HG03520 (cell line): ENCODE data around the gene HDC.

ENCODE experiments used
- ATAC-seq: cut with Tn5 transposase; IDR thresholded peaks from one replicate; pipeline ENCODE4 v1.9.1; 2021; ENCODE audit warnings: mild to moderate bottlenecking, moderate library complexity; ENCODE audit not compliant: unreplicated experiment

HDC gene

DNA sequence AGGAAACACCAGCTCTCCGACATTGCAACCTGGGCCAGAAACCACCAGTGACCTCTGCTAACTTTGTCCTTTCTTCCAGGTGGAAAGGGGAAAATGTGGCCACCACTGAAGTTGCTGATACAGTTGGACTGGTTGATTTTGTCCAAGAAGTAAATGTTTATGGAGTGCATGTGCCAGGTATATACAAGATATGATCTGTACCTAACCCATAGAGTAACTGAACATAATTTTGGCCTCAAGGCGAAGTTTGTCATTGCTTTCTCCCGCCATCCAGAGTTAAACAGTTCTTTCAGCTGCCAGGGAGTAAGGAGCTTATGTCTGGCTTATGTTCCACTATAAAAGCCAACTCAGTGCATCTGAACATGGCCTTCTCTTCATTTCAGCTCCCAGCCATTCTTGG, 36.7 kb downstream of the HDC start:
- no peak for ATAC-seq

- no peak for ATAC-seq
These were observed 38.5 kb downstream of the HDC start for GRCh38 chr15:50227076-50227475.

DNA sequence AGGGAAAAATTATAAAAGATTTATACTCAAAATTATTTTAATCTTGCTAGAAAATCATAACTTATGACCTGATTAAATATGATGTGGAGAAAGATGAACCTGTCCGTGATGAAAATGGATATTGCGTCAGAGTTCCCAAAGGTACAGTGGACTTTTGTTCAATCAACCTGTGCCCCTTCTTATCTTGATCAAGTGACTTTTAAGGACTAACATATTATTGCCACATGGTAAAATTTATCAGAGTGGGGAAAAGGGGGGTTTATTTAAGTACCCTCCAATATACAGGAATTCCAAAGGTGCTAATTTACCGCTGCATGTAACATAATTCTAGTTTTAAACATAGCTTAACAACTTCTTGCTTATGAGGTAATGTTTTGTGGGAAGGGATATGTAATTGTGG, 39.6 kb downstream of the HDC start:
- ATAC-seq = no peak

- no peak for ATAC-seq
These were observed 40.5 kb downstream of the HDC start for GRCh38 chr15:50225057-50225456.

GRCh38 chr15:50224606-50225005, 40.9 kb downstream of the HDC start:
- no peak for ATAC-seq

DNA sequence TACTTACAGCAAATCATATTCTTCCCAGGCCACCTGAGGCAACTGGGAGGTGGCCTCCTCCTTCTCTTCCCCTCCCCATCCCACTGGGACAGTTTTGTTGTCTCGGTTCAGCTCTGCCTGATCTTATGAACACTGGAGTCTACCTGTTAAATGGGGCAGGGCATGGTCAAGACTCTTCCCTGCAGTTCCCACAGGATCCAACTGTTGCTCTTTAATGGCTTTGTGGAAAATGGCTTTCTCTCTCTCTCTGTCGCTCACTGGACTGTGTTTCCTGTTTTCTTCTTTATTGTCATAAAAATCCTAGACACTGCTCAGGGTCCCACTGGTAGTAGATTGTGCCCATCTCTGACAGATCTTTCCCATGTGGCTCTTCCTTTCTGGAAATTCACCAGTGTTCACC, 43.3 kb downstream of the HDC start:
- no peak for ATAC-seq

- ATAC-seq = no peak
These were observed 45.7 kb downstream of the HDC start for GRCh38 chr15:50219820-50220219.

- no peak for ATAC-seq
These were observed 46.8 kb downstream of the HDC start for GRCh38 chr15:50218691-50219090.

- no peak for ATAC-seq
These were observed 47.2 kb downstream of the HDC start for GRCh38 chr15:50218291-50218690.

- no peak for ATAC-seq
These were observed 54.9 kb downstream of the HDC start for GRCh38 chr15:50210462-50211157.

- ATAC-seq = no peak
These were observed 55.7 kb downstream of the HDC start for GRCh38 chr15:50209809-50210208.

GRCh38 chr15:50206020-50206419, 59.5 kb downstream of the HDC start:
- ATAC-seq = no peak

- ATAC-seq = no peak
These were observed 63.5 kb downstream of the HDC start for GRCh38 chr15:50202003-50202402.

GRCh38 chr15:50192926-50193620, 72.5 kb downstream of the HDC start:
- ATAC-seq = no peak

- no peak for ATAC-seq
These were observed 73.4 kb downstream of the HDC start for GRCh38 chr15:50192164-50192563.
